22Rv1 (cell line): ENCODE results near the gene METTL13.

Source experiments
- ZFX ChIP-seq: fragments of 450-650 bp; IDR thresholded peaks from 2 replicates; pipeline ENCODE4 v1.6.1; 2017; ENCODE audit warnings: antibody characterized with exemption, borderline replicate concordance
- TF ChIP-seq, protein P1 (sequence below): fragments of 450-650 bp; IDR thresholded peaks from 2 replicates; pipeline ENCODE4 v1.5.1; 2017; ENCODE audit warnings: mild to moderate bottlenecking

GRCh38 chr1:171736196-171736595, 45.3 kb upstream of the METTL13 start:
- TF ChIP-seq, protein P1, sequence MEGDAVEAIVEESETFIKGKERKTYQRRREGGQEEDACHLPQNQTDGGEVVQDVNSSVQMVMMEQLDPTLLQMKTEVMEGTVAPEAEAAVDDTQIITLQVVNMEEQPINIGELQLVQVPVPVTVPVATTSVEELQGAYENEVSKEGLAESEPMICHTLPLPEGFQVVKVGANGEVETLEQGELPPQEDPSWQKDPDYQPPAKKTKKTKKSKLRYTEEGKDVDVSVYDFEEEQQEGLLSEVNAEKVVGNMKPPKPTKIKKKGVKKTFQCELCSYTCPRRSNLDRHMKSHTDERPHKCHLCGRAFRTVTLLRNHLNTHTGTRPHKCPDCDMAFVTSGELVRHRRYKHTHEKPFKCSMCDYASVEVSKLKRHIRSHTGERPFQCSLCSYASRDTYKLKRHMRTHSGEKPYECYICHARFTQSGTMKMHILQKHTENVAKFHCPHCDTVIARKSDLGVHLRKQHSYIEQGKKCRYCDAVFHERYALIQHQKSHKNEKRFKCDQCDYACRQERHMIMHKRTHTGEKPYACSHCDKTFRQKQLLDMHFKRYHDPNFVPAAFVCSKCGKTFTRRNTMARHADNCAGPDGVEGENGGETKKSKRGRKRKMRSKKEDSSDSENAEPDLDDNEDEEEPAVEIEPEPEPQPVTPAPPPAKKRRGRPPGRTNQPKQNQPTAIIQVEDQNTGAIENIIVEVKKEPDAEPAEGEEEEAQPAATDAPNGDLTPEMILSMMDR: no peak
- TF ChIP-seq ZFX: no peak
